GM21423 (cell line): ENCODE results near the gene DCDC1.

Experiments used
- ATAC-seq: cut with Tn5 transposase; IDR thresholded peaks from one replicate; pipeline ENCODE4 v1.9.1; 2021; ENCODE audit warnings: mild to moderate bottlenecking, moderate library complexity; ENCODE audit not compliant: unreplicated experiment

The DCDC1 gene

DNA sequence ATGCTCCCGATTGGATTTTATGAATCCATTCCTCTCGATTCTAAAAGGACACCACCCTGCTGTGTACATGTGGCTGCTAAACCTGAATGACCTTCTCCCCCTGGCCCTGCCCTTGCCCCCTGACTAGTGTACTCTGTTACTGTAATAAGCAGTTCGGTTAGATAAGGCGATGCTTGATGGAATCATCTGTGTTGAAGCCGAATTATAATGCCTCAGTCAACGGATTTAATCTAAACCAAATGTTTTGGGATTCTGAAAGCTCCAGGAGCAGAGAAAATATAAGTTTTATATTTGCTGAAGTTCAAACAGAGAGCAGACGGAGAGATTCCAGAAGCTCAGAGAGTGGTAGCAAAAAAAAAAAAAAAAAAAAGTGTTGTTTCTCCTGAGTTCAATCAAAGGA is 508.0 kb downstream of the DCDC1 start:
- ATAC-seq: no peak

DNA sequence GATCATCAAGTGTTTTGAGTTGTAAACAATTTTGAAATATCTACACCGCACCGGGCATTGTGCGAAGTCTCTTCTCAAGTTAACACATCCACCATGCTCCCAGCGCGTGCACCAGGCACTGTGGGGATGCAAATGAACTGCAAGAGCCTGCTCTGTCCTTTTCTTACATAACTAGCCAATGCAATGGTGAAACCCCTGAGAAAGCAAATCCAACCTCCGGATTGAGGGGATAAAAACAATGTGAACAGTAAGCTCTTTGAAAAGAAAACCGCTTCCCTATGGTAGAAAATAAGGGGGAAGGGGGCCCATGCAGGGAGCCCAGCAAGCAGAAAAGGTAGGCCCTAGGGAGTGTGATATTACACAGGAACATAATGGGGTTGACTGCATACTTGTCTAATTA is 508.5 kb downstream of the DCDC1 start:
- ATAC-seq: no peak

DNA sequence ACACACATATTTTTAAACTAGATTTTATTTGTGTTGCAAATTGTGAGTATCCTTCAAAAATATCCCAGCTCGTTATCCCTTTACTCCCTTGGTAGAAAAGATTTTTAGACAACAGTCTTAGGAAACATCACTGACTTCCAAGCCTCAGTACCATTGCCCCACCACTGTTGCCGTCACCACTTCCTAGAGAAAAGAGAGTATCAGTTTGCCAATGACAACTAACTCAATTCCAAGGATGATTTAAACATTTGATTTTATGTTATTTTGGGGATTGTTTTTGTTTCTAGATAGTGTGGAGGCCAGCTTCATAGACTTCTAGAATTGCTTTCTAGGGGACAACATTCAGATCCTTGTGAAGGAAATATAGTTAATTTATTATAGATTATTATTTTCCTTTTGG is 509.4 kb downstream of the DCDC1 start:
- ATAC-seq: no peak

DNA sequence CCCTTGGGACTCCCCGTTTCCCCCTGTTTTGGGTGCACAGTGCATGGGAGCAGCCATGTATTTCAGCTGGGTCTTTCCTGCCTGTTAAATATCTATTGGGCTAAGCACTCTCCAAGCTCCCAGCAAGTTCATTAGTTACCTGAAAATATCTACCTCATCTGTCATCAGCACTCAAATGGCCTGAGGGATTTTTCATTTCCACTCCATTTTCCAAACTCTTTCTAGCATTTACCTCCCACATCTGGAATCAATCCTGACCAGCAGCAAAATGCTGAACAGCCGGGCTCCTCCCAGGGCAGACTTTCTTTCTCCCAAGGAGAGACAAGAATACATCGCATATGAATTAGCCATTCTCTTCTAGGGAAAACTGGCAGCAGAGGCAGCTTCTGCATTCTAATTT is 509.9 kb downstream of the DCDC1 start:
- ATAC-seq: no peak

DNA sequence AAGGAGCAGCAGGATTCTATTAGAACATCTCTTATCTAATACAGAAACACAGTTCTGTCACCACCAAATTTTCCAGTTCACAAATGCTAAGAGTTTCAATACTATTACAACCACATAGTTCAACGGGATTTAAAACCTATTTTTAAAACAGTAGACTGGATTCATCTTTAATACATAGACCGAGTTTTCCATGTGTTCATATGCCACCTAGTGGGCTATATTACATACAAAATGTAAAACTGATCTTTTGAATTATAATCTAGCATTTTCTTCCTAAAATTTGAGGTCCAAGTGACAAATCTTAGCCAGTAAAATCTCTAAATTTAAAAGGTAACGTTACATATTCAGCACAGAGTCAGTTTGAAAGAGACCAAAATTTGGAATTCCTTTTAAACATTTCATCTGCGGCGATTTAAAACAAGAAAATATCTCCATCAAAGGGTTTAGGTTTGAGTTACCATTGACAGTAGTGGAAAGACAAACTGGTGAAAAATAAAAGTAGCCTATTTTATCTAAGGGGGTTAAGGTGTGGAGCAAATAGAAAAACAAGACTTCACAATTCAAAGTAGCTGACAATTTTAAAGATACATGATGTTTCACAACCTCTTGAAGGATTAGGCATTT is 514.0 kb downstream of the DCDC1 start:
- ATAC-seq: no peak

DNA sequence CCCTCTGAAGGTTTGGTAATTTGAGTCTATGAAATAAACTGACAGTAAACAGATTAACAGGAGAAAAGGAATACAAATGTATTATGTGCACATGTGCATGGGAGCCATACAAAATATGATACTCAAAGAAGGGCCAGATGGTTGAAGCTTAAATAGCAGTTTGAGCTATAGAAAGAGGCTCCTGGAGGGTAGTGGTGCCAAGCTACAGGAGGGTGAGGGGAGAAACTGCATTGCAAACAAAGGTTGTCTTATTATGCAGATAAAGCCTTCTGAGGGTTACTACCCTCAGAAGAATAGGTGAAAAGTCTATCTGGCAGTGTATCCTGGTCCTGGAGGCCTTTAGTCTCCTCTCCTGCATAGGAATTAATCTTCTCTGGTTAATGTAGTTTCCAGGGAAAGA is 516.1 kb downstream of the DCDC1 start:
- no peak for ATAC-seq

DNA sequence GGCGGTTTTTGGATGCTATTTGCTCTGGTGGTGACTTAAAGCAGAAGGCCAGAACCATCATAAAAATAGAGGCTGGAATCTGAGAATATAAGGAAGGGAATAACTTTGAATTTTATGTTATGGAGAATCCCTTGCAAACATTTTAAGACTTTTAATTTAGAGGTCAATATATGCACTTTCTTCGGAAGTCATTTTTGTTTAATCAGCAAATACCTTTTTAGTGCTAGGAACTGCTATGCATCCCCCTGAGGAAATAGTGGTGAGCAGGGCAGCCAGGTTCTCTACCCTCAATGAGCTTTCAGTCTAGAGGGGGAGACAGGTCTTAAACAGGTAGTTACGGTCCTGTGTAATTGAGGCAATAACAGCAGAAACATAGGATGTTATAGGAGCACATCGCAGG is 516.9 kb downstream of the DCDC1 start:
- ATAC-seq: no peak

DNA sequence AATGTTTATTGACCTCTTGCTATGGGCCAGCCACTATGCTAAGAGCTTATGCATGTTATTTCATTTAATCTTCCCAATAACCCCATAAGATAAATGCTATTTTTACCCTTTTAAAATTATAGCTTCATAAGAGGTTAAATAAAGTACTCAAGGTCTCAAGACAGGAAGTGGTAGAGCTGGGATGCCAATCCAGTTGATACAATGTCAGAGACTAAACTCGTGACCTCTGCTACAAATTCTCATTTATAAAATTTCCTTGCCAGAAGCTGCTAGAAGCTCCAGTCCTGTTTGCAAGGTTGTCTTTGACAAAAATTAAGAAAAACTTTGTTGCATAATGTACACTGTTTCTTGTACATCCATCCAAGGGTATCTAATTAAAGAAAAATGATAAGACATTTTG is 517.4 kb downstream of the DCDC1 start:
- no peak for ATAC-seq

DNA sequence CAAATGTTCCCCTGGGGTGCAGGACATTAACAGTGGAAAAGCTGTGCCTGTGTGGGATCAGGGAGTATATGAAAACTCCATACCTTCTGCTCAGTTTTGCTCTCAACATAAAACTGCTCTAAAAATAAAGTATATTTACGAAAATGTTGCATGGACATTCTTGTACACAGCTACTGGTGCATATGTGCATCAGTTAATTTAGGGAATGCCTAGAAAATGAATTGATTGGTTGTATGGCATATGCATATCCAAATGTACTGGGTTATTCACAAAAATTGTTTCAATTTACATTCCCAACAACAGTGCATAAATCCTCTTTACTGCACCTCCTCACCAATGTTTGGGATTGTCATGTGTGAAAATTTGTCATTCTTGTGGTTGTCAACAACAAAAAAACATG is 532.3 kb downstream of the DCDC1 start:
- no peak for ATAC-seq

DNA sequence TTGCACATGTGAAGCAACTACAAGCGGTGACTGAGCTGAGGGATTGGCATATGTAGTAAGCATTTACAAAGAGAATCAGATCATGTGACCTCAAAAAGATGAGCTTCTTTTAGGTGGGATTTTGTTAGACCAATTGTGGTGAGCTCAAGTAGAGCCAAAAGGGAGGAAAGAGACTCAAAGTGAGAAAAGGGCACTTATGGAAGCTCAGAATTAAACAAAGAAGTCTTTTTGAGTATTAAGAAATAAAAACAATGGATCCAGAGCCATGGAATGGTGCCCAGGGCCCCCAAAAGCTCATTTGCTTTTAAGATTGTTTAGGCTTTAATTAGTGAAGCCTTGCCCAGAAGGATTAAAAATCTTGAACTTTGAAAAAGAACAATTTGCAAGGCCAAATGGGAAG is 536.7 kb downstream of the DCDC1 start:
- no peak for ATAC-seq

DNA sequence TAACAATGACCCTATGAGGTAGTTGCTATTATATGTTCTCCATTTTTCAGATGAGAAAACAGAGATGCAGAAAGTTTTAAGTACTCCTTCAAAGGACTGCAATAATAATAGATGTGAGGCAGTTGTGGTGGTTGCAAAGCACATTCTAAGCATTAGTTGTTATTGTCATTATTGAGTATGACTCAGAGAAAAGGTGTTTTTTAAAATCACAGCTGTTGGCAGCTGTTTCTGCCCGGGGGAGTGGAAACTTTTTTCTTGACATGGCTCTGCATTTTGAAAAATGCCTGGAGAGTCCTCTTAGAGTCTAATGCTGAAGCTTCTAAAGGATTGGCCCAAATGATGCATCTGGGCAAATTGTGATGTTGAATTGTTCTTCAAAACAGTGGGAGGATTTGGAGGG is 538.9 kb downstream of the DCDC1 start:
- ATAC-seq: no peak

DNA sequence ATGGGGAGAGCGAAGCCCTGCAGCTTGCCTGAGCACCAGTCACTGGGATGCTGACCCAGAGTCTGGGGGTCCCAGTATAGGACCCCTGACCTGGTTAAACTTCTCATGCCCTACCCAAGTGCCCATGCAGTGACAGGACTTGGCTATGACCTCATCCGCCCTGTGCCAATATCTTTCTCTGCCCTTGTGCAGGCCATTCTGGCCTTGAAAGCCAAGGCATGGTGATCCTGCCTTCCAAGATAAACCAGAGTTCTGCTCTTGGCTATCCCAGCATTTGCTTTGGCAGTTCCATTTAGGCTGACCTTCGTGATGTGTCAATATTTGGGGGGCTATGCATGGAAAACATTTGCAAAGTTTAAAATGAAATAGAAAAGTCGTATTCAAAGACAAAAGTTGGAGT is 542.6 kb downstream of the DCDC1 start:
- ATAC-seq: no peak

DNA sequence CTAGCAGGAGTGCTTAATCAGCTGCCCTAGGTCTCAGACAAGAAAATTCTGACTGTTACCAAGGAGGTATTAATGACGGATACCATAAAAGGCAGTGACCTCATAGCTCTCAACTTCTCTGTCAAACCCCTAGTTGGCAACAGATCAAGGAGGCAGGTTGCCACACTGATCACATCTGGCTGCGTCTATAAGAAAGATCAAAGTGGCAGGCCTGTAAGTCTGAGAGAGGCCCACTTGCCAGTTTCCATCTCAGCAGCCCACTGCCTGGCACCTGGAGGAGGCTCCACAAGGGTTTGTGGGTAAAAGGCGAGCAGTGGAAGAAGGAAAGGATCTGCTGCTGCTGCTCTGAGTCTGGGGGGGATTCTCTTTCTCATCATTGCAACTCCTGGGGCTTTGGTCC is 543.8 kb downstream of the DCDC1 start:
- no peak for ATAC-seq

DNA sequence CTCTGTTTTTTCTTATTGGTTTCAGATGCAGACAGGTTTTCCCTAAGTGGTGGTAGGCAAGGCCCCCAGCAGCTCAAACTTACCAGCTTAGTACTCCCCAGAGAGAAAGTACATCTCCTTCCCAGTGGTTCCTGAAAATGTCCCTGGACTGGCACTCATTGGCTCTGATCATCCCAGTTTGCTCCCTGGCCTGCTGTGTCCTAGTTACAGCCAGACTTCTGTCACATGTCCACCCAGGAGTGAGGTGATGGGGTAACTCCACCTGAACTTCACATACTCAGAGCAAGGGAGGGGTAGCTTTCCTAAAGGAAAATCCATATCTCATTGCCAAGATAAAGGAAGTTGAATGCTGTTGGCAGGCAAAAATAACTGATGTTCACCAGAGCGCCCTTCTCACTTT is 546.4 kb downstream of the DCDC1 start:
- no peak for ATAC-seq

DNA sequence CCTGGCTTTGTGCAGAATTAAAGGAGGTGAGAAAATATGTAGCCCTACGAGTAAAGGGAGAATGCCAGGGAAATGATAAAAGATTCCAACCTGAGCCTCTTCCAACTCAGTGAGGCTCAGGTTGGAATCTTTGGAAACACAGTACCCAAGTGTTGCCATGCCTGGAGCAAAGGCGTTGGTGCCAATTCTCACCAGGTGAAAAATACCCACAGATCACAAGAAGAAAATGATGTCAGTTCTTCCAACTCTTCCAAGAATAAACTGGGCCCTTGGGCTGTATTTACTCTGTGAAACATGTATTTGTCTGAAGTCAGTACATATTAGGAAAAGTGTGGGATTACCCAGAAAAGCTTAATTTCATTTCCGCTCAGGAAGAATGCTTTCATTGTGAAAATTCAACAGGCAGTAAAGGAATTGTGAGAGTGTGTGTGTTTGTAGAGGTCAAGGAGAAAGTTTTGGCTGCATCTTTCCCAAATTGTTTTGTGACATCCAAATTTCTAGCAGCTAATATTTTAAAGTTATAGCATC is 548.0 kb downstream of the DCDC1 start:
- ATAC-seq: no peak

DNA sequence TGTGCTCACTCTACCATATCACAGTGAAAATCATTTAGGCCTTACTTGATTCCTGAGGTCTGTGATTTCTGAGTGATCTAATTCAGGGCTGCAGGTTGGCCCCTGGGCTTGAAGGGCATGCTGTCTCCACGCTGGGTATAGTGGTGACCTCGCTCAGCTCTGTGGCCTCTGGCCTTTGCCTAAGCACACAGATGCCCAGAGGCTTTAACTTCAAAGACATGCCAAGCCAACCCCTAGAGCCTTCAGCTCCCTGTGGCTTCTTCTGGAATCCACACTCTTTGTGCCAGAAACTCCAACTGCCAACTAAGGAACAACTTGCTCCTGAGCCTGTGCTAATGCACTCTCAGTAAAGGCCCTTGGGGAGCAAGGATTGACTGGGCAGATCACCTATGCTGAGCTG is 550.8 kb downstream of the DCDC1 start:
- ATAC-seq: no peak

DNA sequence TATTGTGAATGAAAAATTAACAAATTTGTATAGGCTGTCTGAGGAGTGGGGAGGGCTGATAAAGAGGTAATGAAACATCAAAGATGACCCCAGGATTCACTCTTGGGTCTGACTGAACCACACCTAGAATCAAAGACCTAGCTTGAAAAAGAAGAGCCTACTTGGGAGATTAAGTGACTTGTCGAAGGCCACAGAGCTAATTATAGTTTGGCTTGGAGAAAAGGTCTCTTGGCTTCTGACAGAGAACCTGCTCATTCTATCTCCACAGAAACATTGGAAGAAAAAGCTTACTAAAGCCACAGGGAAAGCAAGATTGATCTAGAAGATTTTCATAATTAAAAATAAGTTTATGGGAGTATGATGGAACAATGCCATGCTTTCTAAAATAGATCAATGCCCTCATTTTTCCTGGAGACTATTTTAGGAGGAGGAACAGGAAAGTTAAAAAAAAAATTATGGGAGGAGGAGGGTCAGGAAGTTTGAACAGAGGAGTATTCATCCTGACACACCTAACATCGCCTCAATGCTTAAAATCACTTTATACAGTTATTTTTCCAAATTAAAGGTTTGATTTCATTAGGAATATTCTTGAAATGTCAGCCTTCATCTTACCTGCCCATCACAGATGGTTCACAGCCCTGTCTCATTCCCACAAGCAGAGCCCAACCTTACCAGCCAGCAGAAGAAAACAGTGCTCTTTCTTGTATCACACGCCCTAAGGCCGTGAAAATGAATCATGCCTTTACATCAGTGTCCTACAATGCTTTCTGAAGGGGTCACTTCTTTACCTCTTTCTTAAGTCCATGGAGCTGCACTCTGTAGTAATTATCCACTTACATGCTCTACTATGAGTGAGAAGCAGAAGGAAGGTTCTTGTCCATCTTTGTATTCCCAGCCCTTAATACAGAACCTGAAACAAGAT is 552.3 kb downstream of the DCDC1 start:
- no peak for ATAC-seq

DNA sequence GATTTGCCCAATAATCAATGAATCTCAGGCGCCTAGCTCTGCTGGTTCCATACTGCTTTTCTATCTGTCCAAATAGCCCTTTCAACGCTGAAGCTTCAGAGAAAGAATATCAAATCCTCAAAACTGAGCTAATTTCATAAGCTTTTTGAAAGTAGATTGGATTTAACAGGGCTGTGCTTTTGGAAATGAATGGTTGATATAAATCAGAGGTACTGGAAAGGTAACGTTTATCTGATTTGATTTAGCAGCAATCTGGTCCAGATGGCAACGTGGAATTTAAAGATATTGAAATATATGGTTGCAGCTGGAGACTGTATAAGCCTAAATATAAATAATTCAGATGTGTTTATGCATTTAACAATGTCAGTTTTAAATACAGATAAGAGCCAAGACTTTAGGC is 553.9 kb downstream of the DCDC1 start:
- ATAC-seq: no peak

DNA sequence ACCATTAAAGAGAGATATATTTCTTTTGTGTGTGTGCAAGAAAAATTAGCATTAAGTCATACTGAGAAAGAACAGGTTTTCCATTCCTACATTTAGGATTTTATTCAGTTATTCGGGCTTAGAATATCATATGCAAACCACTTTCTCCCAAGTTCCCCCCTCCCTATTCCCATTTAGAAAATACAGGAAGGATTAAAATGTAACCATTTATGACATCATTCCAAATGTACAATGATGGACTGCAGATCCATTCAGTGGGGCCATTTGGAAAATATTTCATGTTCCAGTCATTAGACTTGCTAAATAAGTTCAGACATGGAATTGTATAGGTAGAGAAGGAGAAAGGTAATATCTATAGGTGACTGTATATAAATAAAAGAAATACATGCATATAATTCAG is 554.8 kb downstream of the DCDC1 start:
- no peak for ATAC-seq
